Left ventricle myocardium inferior (tissue), 1 donor: ENCODE data around the gene PTP4A2. TPM values are rescaled to one million over a fixed set of nuclear protein-coding genes. Genes with fewer than 3 reads are reported as not detected.

Source experiments
- DNase-seq: peaks from one replicate; pipeline ENCODE4 v3.0.0-alpha.2; 2020
- H3K27ac ChIP-seq: fragments of 200-600 bp; replicated peaks from 2 replicates; pipeline ENCODE4 v1.8.0; 2021
- H3K27me3 ChIP-seq: fragments of 200-600 bp; 2 replicates; pipeline ENCODE4 v1.8.0; 2021; ENCODE audit warnings: low read depth
- H3K36me3 ChIP-seq: fragments of 200-600 bp; 2 replicates; pipeline ENCODE4 v1.8.0; 2021
- H3K4me1 ChIP-seq: fragments of 200-600 bp; 2 replicates; pipeline ENCODE4 v1.8.0; 2021
- H3K4me3 ChIP-seq: fragments of 200-600 bp; 2 replicates; pipeline ENCODE4 v1.8.0; 2021; ENCODE audit warnings: mild to moderate bottlenecking, moderate library complexity
- H3K9me3 ChIP-seq: fragments of 200-600 bp; replicated peaks from 2 replicates; pipeline ENCODE4 v1.8.0; 2021
- intact Hi-C: fragments of 100-400 bp; cut with micrococcal nuclease; formaldehyde crosslinking; loops from one replicate; pipeline ENCODE4 v1.11.0; 2022
- total RNA-seq: library from RNA; stranded (reverse); fragmentation: NEBNext Ultra II Directional; extraction: Animal tissue kit (Norgen Biotek cat#: 25700); gene quantifications from one replicate; pipeline ENCODE4 v1.2.1, GENCODE V29; 2021
- TF ChIP-seq, protein P1 (sequence below): fragments of 200-600 bp; IDR thresholded peaks from 2 replicates; pipeline ENCODE4 v1.8.0; 2021; ENCODE audit warnings: antibody characterized with exemption, mild to moderate bottlenecking, borderline replicate concordance
- donor health status: DM: no; HTN: yes; CAD: no; lungs with severe emphysema.

The PTP4A2 gene
- total RNA-seq, 1 donor from 2014 or later = 203 TPM

DNA sequence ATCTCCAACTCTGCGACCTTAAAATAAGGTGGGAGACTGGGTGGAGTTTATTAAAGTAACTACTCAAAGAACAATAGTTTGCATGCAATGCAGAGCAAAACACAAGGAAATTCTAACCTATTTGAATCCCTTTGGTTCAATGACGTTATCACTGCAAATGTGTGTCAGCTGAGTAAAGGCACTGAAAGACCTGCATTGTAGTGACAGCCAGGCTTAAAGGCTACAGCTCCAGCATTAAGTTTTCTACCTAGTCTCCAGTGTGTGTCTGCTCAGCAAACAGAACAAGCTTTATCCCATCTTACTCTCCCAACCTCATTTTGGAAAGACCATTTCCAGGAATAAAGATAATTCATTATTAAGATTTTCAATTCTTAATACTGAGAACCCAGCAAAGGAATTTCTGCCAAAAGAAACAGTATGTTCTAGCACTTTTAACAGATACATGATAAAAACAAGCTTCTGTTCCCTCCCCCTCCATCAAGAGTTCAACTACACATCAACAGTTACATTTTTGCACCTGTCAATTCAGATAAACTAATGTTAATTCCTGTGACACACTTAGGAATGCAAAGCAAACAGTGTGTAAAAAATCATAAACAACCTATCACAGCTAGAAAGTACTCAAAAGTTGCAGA, 14.2 kb downstream of the PTP4A2 start:
- H3K9me3 ChIP-seq = peaks cover 4% of the 10 kb centered on the region
- no peaks in the 10 kb centered on the region for H3K27me3 ChIP-seq
- TF ChIP-seq, protein P1, sequence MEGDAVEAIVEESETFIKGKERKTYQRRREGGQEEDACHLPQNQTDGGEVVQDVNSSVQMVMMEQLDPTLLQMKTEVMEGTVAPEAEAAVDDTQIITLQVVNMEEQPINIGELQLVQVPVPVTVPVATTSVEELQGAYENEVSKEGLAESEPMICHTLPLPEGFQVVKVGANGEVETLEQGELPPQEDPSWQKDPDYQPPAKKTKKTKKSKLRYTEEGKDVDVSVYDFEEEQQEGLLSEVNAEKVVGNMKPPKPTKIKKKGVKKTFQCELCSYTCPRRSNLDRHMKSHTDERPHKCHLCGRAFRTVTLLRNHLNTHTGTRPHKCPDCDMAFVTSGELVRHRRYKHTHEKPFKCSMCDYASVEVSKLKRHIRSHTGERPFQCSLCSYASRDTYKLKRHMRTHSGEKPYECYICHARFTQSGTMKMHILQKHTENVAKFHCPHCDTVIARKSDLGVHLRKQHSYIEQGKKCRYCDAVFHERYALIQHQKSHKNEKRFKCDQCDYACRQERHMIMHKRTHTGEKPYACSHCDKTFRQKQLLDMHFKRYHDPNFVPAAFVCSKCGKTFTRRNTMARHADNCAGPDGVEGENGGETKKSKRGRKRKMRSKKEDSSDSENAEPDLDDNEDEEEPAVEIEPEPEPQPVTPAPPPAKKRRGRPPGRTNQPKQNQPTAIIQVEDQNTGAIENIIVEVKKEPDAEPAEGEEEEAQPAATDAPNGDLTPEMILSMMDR = no peak
- DNase-seq = no peak
- intact Hi-C loops = no loop called here
- H3K27ac ChIP-seq = peak overlapping the region; percentile 59
- peaks cover 82% of the 10 kb centered on the region for H3K4me1 ChIP-seq
- H3K4me3 ChIP-seq = no peak overlapping the region
- no peaks in the 10 kb centered on the region for H3K36me3 ChIP-seq

DNA sequence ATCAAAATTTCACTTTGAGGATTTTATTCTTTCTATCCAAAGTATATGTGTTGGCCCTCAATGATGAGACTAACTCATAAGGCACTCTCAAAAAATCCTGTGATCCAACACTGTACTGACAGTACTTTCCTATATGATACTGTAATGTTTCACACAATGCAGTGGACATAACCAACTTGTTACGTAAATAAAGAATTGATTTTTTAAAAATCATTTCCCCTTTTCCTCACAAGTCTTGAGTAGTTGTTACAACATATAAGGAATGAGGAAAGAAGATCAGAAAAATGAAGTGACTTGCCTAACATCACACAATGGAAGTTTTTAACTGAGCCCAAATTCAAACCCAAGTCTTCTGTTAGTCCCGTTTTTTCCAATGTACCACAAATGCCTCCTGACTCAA, 17.2 kb downstream of the PTP4A2 start:
- Histone ChIP-seq H3K4me1 (peaks cover 78% of the 10 kb centered on the region), H3K9me3 (peaks cover 4% of the 10 kb centered on the region), H3K36me3 (peaks cover 22% of the 10 kb centered on the region), H3K4me3 (no peak overlapping the region), H3K27ac (peak overlapping the region; percentile 39), H3K27me3 (no peaks in the 10 kb centered on the region)
- no peak for DNase-seq
- TF ChIP-seq, protein P1 = no peak
- intact Hi-C loops = no loop called here

DNA sequence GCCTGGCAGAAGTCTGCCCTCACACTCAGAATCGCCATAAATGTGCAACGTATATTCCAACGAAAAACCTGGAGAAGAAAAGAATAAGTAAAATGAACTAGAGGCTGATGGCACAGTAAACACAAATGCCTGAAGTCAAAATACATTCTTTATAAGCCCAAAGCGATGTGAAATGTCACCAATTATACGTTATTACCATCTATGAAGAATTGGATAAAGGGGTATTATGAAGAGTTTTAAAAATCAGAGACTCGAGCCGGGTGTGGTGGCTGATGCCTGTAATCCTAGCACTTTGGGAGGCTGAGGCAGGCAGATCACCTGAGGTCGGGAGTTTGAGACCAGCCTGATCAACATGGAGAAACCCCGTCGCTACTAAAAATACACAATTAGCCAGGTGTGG, 18.6 kb downstream of the PTP4A2 start:
- no peak overlapping the region for H3K4me3 ChIP-seq
- H3K4me1 ChIP-seq = peaks cover 68% of the 10 kb centered on the region
- DNase-seq = no peak
- peaks cover 36% of the 10 kb centered on the region for H3K36me3 ChIP-seq
- H3K27me3 ChIP-seq = no peaks in the 10 kb centered on the region
- TF ChIP-seq, protein P1 = no peak
- intact Hi-C loops = no loop called here
- H3K9me3 ChIP-seq = peaks cover 4% of the 10 kb centered on the region
- H3K27ac ChIP-seq = no peak overlapping the region

DNA sequence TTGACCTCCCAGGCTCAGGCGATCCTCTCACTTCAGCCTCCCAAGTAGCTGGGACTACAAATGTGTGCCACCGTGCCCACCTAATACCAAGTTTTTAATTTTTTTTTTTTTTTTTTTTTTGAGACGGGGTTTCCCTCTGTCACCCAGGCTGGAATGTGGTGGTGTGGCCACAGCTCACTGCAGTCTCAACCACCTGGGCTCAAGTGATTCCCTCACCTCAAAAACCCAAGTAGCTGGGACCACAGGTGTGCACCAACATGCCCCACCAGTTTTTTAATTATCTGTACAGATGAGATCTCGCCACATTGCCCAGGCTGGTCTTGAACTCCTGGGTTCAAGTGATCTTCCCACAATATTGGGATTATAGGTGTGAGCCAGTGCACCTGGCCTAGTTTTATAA, 22.7 kb downstream of the PTP4A2 start:
- intact Hi-C loops = no loop called here
- no peak overlapping the region for H3K27ac ChIP-seq
- no peaks in the 10 kb centered on the region for H3K27me3 ChIP-seq
- peaks cover 66% of the 10 kb centered on the region for H3K36me3 ChIP-seq
- DNase-seq = no peak
- H3K9me3 ChIP-seq = peaks cover 4% of the 10 kb centered on the region
- TF ChIP-seq, protein P1 = no peak
- H3K4me3 ChIP-seq = no peak overlapping the region
- peaks cover 68% of the 10 kb centered on the region for H3K4me1 ChIP-seq

DNA sequence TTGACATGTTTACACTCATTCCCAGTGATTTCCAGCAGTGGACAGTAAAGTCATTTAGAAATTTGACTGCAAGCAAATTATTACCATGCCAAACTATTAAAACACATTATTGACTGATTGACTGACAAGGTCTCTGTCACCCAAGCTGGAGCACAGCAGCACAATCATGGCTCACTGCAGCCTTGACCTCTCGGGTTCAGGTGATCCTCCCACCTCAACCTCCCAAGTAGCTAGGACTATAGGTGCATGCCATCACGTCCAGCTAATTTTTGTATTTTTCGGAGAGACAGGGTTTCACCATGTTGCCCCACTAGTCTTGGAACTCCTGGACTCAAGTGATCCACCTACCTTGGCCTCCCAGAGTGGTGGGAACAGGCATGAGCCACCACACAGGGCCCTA, 24.2 kb downstream of the PTP4A2 start:
- Histone ChIP-seq H3K27ac (no peak overlapping the region), H3K27me3 (no peaks in the 10 kb centered on the region), H3K9me3 (no peaks in the 10 kb centered on the region), H3K36me3 (peaks cover 81% of the 10 kb centered on the region), H3K4me1 (peaks cover 70% of the 10 kb centered on the region), H3K4me3 (no peak overlapping the region)
- DNase-seq = no peak
- intact Hi-C loops = no loop called here
- TF ChIP-seq, protein P1 = no peak

DNA sequence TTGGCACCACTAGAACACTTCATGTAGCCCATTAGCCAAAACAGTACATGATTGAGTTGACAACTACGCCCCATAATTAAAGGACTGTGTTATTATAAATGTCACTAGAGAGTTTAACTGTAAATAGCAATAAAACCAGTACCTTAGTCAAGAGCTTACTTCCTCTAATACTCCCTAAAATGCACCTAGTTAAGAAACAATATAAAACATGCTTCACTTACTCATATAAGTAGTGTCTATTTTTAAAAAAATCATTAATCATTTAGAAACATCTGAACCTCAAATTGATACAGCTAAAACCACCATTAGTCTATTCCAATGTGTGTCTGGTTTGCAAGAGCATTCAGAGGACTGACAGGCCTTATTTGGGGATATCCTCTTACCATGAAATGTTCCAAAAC, 25.3 kb downstream of the PTP4A2 start:
- Histone ChIP-seq H3K27me3 (no peaks in the 10 kb centered on the region), H3K36me3 (peaks cover 83% of the 10 kb centered on the region), H3K27ac (no peak overlapping the region), H3K4me3 (no peak overlapping the region), H3K9me3 (no peaks in the 10 kb centered on the region), H3K4me1 (peaks cover 63% of the 10 kb centered on the region)
- no peak for DNase-seq
- intact Hi-C loops = no loop called here
- TF ChIP-seq, protein P1 = no peak
